CD4-positive, alpha-beta T cell (primary cell): ENCODE measurements around the gene CD44. TPM values are rescaled to one million over a fixed set of nuclear protein-coding genes. Genes with fewer than 3 reads are reported as not detected.
A peak's percentile ranks its signal among the peaks of the same experiment; 100 is the strongest.

Experiments
- ATAC-seq: fragments of 200-7000 bp; cut with Tn5 transposase; one replicate; pipeline ENCODE4 v1.10.0; 2022; ENCODE audit warnings: mild to moderate bottlenecking; ENCODE audit not compliant: poor library complexity
- CTCF ChIA-PET: fragments of 350-600 bp; sonication (Branson Sonifier 250); formaldehyde crosslinking; loops from one replicate; lab custom pipeline; 2021; ENCODE audit warnings: antibody characterized with exemption, inconsistent platforms; lab: Charles Lee
- POLR2A ChIA-PET: fragments of 350-600 bp; sonication (Branson Sonifier 250); formaldehyde crosslinking; loops from one replicate; lab custom pipeline; 2021; ENCODE audit warnings: antibody characterized with exemption, inconsistent platforms; lab: Charles Lee
- DNase-seq, 14 experiments: peaks; one replicate each; pipeline ENCODE4 v3.0.0-alpha.2; 2013 to 2020; ENCODE audit warnings: mixed read lengths in 2 of 14
- H3K27ac ChIP-seq, 2 donors: one replicate each; pipeline versions ENCODE4 v1.5.1 to v1.7.0; 2013; ENCODE audit warnings: low read length in 2 of 2, low read depth in 1 of 2, mild to moderate bottlenecking in 1 of 2
- H3K27me3 ChIP-seq, 2 experiments: 1 replicate in 1 of 2; 2 replicates in 1 of 2; pipeline versions ENCODE4 v1.6.1 to v1.7.0; 2013; ENCODE audit warnings: low read length in 2 of 2, control low read depth in 1 of 2, mild to moderate bottlenecking in 1 of 2, moderate library complexity in 1 of 2; ENCODE audit not compliant: insufficient read depth in 2 of 2, control insufficient read depth in 1 of 2
- H3K36me3 ChIP-seq: one replicate; pipeline ENCODE4 v1.6.1; 2013; ENCODE audit warnings: low read length, control low read depth; ENCODE audit not compliant: insufficient read depth
- H3K4me1 ChIP-seq: one replicate; pipeline ENCODE4 v1.6.1; 2013; ENCODE audit warnings: low read length, control low read depth; ENCODE audit not compliant: insufficient read depth
- H3K4me3 ChIP-seq: one replicate; pipeline ENCODE4 v1.5.1; 2013; ENCODE audit warnings: mild to moderate bottlenecking, low read length, moderate library complexity
- H3K9me3 ChIP-seq, 2 experiments: 1 replicate in 1 of 2; 2 replicates in 1 of 2; pipeline versions ENCODE4 v1.6.1 to v1.7.0; 2013; ENCODE audit warnings: low read length in 2 of 2, mild to moderate bottlenecking in 2 of 2, control low read depth in 1 of 2, moderate library complexity in 1 of 2; ENCODE audit not compliant: control insufficient read depth in 1 of 2, insufficient read depth in 1 of 2
- H3K27ac Mint-ChIP-seq: one replicate; pipeline ENCODE4 v1.8.0; 2020; ENCODE audit warnings: mixed read lengths
- H3K27me3 Mint-ChIP-seq: one replicate; pipeline ENCODE4 v1.8.0; 2021; ENCODE audit warnings: mixed read lengths
- H3K36me3 Mint-ChIP-seq: one replicate; pipeline ENCODE4 v1.8.0; 2021; ENCODE audit warnings: low read depth, mixed read lengths
- H3K4me1 Mint-ChIP-seq: one replicate; pipeline ENCODE4 v1.8.0; 2021; ENCODE audit warnings: low read depth, mixed read lengths
- H3K4me3 Mint-ChIP-seq: one replicate; pipeline ENCODE4 v1.8.0; 2020; ENCODE audit warnings: mild to moderate bottlenecking, mixed read lengths
- H3K9me3 Mint-ChIP-seq: one replicate; pipeline ENCODE4 v1.8.0; 2020; ENCODE audit warnings: mixed read lengths
- CTCF ChIP-seq: fragments of 200-600 bp; IDR thresholded peaks from one replicate; pipeline ENCODE4 v1.8.0; 2022; ENCODE audit warnings: antibody characterized with exemption, mild to moderate bottlenecking
- intact Hi-C, 2 experiments: fragments of 100-400 bp; cut with DNase I in 1 of 2; cut with micrococcal nuclease in 1 of 2; formaldehyde crosslinking; loops; one replicate each; pipeline versions ENCODE4 v1.15.1 to v1.9.0; 2023 to 2025; cut with DNase I, micrococcal nuclease
- total RNA-seq, 174 experiments: library from RNA in 2 of 174; stranded (reverse) in 2 of 174; gene quantifications; one replicate each; pipeline ENCODE4 v1.2.3 and lab custom pipeline; 2021 to 2026

The CD44 gene
- total RNA-seq, 2 experiments from 2014 or later: 1,283 to 1,330 TPM

- Histone ChIP-seq H3K4me3 (peak overlapping the region; percentile 88), H3K27ac (peak overlapping the region; percentile 79 to 97), H3K9me3 (no peaks in the 10 kb centered on the region), H3K4me1 (peaks cover 35% of the 10 kb centered on the region), H3K36me3 (peaks cover 6% of the 10 kb centered on the region), H3K27me3 (no peaks in the 10 kb centered on the region)
- intact Hi-C loops: loop anchor here in 1 of 2 experiments (2.0 to 5.0 kb wide), 3 partner anchors 55 to 141 kb away; no protein-coding TSS in a partner anchor
- peak overlapping the region; percentile 97 for H3K4me3 Mint-ChIP-seq
- TF ChIP-seq CTCF: no peak
- CTCF ChIA-PET: interaction anchor here (3.4 to 3.6 kb wide), 2 partner anchors 91 to 94 kb away, joined by 13 read pairs; no protein-coding TSS in a partner anchor
- H3K9me3 Mint-ChIP-seq: no peaks in the 10 kb centered on the region
- DNase-seq (no peak), ATAC-seq (no peak)
- peaks cover 51% of the 10 kb centered on the region for H3K36me3 Mint-ChIP-seq
- H3K27ac Mint-ChIP-seq: peak overlapping the region; percentile 96
- POLR2A ChIA-PET: interaction anchor here (1.2 to 9.5 kb wide), 8 partner anchors 12 to 140 kb away, joined by 3 to 317 read pairs (median 35); no protein-coding TSS in a partner anchor
- H3K4me1 Mint-ChIP-seq: peaks cover 52% of the 10 kb centered on the region
- H3K27me3 Mint-ChIP-seq: no peaks in the 10 kb centered on the region
Observed at GRCh38 chr11:35138058-35138457, 913 bp upstream of the CD44 start.

- DNase-seq: no peak
- no peak for ATAC-seq
- intact Hi-C loops: loop anchor here in 1 of 2 experiments (2.0 to 5.0 kb wide), 3 partner anchors 56 to 141 kb away; no protein-coding TSS in a partner anchor
- Histone ChIP-seq H3K36me3 (peaks cover 11% of the 10 kb centered on the region), H3K27ac (peak overlapping the region; percentile 79 to 97), H3K4me3 (peak overlapping the region; percentile 88), H3K9me3 (no peaks in the 10 kb centered on the region), H3K4me1 (peaks cover 40% of the 10 kb centered on the region), H3K27me3 (no peaks in the 10 kb centered on the region)
- H3K9me3 Mint-ChIP-seq: no peaks in the 10 kb centered on the region
- no peak for TF ChIP-seq CTCF
- ChIA-PET POLR2A (interaction anchor here (0.6 to 9.5 kb wide), 17 partner anchors 11 to 141 kb away, joined by 3 to 317 read pairs (median 21); no protein-coding TSS in a partner anchor), CTCF (interaction anchor here (3.4 to 3.6 kb wide), 2 partner anchors 91 to 94 kb away, joined by 13 read pairs; no protein-coding TSS in a partner anchor)
- H3K27me3 Mint-ChIP-seq: no peaks in the 10 kb centered on the region
- H3K4me3 Mint-ChIP-seq: peak overlapping the region; percentile 97
- peaks cover 56% of the 10 kb centered on the region for H3K36me3 Mint-ChIP-seq
- H3K4me1 Mint-ChIP-seq: peaks cover 52% of the 10 kb centered on the region
- H3K27ac Mint-ChIP-seq: peak overlapping the region; percentile 96
Observed at GRCh38 chr11:35138606-35138942, 397 bp upstream of the CD44 start.

DNA sequence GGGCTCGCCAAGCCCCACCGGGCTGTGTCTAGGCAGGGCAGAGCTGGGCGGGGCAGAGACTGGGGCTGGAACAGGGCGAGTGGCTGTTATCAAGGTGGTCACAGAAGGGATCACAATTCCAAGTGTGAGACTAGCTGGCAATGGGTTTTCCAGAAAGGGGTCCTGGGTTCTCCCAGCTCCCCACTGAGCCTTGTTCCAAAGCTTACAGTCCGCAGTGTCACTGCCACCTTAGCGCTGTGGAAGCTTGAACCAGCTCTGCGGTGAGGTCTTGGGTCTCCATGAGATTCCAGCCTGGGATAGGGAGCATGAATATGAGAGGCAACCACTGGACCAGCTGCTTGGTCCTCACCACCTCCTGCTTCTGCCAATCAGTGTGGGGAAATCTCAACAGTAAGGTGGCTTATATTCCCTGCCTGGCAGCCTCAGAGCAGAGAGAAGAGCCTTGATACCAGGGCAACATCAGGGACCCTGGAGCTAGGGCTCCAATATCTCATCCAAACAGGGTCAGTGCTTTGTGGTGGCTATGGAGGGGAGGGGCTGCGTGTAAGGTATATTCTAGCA, 831 bp downstream of the CD44 start:
- POLR2A ChIA-PET: interaction anchor here (0.7 to 9.5 kb wide), 32 partner anchors 10 to 223 kb away, joined by 3 to 317 read pairs (median 6); no protein-coding TSS in a partner anchor
- H3K36me3 ChIP-seq: peaks cover 21% of the 10 kb centered on the region
- H3K27me3 Mint-ChIP-seq: no peaks in the 10 kb centered on the region
- DNase-seq (peak in 1 of 14 experiments; percentile 34), ATAC-seq (no peak)
- H3K27ac Mint-ChIP-seq: peak overlapping the region; percentile 96
- peak overlapping the region; percentile 79 to 97 for H3K27ac ChIP-seq
- H3K27me3 ChIP-seq: no peaks in the 10 kb centered on the region
- H3K4me3 ChIP-seq: peak overlapping the region; percentile 88
- H3K4me3 Mint-ChIP-seq: peak overlapping the region; percentile 97
- CTCF ChIA-PET: interaction anchor here (1.0 to 3.6 kb wide), 5 partner anchors 24 to 95 kb away, joined by 3 to 13 read pairs (median 9); no protein-coding TSS in a partner anchor
- intact Hi-C loops: loop anchor here (1.0 to 10.0 kb wide), 10 partner anchors 37 to 245 kb away; no protein-coding TSS in a partner anchor
- H3K9me3 Mint-ChIP-seq: no peaks in the 10 kb centered on the region
- H3K9me3 ChIP-seq: no peaks in the 10 kb centered on the region
- H3K4me1 Mint-ChIP-seq: peaks cover 58% of the 10 kb centered on the region
- peaks cover 52% of the 10 kb centered on the region for H3K4me1 ChIP-seq
- H3K36me3 Mint-ChIP-seq: peaks cover 68% of the 10 kb centered on the region
- TF ChIP-seq CTCF: no peak
